Right lobe of liver (tissue), 6 donors: ENCODE data around the gene CPLX1. TPM values are rescaled to one million over a fixed set of nuclear protein-coding genes. Genes with fewer than 3 reads are reported as not detected.

Experiments used
- ATAC-seq, 4 donors: fragments of 200-7000 bp; cut with Tn5 transposase; one replicate each; pipeline ENCODE4 v1.9.1; 2020; ENCODE audit warnings: mild to moderate bottlenecking in 4 of 4, moderate library complexity in 4 of 4
- DNase-seq, 3 donors: peaks; one replicate each; pipeline ENCODE4 v3.0.0-alpha.2; 2020
- H3K27ac ChIP-seq, 3 donors: fragments of 200-600 bp; one replicate each; pipeline ENCODE4 v1.8.0; 2022
- H3K27me3 ChIP-seq, 2 donors: fragments of 200-600 bp; one replicate each; pipeline ENCODE4 v1.8.0; 2022
- H3K36me3 ChIP-seq, 4 donors: fragments of 200-600 bp; sonication (generic) in 1 of 4; one replicate each; pipeline versions ENCODE4 v1.5.1 to v1.8.0; 2017 to 2022; ENCODE audit warnings: control low read depth in 1 of 4
- H3K4me1 ChIP-seq, 4 donors: fragments of 200-600 bp; sonication (generic) in 1 of 4; one replicate each; pipeline versions ENCODE4 v1.5.1 to v1.8.0; 2017 to 2022; ENCODE audit warnings: control low read depth in 1 of 4
- H3K4me3 ChIP-seq, 3 donors: fragments of 200-600 bp; one replicate each; pipeline ENCODE4 v1.8.0; 2022
- H3K9me3 ChIP-seq, 4 donors: fragments of 200-600 bp; sonication (generic) in 1 of 4; one replicate each; pipeline versions ENCODE4 v1.5.1 to v1.8.0; 2017 to 2022; ENCODE audit warnings: control low read depth in 1 of 4
- POLR2A ChIP-seq: fragments of 450-650 bp; IDR thresholded peaks from one replicate; pipeline ENCODE4 v1.6.1; 2017; ENCODE audit warnings: antibody characterized with exemption, mild to moderate bottlenecking
- WGBS: methylation state at CpG from one replicate; pipeline ENCODE4 v1.1.6; 2018; ENCODE audit warnings: low coverage, low lambda C conversion rate; ENCODE audit not compliant: insufficient coverage; ENCODE audit errors: missing lambda C conversion rate; 5-methylcytosine and 5-hydroxymethylcytosine counted together
- intact Hi-C, 2 donors: fragments of 100-400 bp; cut with DNase I; formaldehyde crosslinking; loops; one replicate each; pipeline versions ENCODE4 v1.11.2 to v1.14.1; 2022
- total RNA-seq, 6 experiments: library from RNA; depleted of rRNA in 2 of 6; stranded (reverse); fragments of >200 nt in 2 of 6; fragmentation: NEBNext Ultra II Directional in 3 of 6; extraction: Animal tissue kit (Norgen Biotek cat#: 25700) in 3 of 6; gene quantifications; one replicate each; pipeline versions ENCODE4 v1.1.0 to v1.2.4, GENCODE V29; 2016 to 2023
- TF ChIP-seq, protein P1 (sequence below), 4 donors: fragments of 200-600 bp in 3 of 4; fragments of 450-650 bp in 1 of 4; IDR thresholded peaks; one replicate each; pipeline versions ENCODE4 v1.5.1 to v1.8.0; 2016 to 2022; ENCODE audit warnings: antibody characterized with exemption in 4 of 4, mild to moderate bottlenecking in 2 of 4
- donor health status: DM: no; HTN: yes; CAD: no.
- donor health status: DM: no; HTN: no; CAD: no.
- donor health status: DM: no; HTN: no; CAD: no.
- donor health status: DM: no; HTN: yes; CAD: no.
- donor health status: DM: no; HTN: yes; CAD: no.

Gene CPLX1
- total RNA-seq, 6 experiments from 2014 or later = 0.86 to 3.7 (median 2.4) TPM

DNA sequence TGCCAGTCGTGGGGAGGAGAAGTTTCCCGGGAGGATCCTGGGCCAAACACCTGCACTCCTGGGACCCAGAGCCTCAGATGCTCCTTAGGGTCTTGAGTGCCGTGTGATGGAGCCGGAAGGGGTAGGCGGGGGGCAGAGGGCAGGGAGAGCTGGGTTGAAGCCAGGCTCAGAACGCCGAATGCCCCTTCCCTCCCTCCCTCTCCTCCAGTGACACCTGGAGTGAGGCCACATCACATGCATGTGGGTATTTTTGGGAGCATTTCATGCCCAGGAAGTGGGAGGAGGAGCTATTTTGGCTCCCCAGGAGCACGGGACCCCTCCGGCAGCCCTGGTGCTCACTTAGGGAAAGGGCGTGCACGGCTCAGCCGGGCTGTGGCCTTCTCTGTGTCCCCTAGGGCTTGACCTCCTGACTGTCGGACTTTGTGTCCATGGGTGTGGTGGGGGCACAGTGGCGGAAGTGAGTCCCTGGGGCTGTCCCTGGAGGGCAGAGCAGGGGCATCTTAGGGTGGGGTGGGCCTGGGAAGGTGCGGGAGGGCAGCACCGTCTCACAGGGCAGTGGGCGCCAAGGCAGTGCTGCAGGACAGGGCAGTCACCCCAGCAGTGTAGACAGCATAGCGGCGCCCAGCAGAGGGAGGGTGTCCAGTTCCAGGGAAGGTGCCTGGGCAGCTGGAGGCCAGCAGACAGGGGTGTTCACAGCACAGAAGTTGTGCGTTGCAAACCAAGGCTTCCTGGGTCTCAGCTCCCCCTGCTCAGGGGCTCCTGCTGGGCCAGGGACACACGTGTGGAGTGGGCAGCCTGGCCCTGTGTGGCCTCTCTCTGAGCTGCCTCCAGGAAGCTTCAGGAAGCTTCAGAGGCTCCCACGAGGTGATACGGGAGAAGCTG is 4.9 kb upstream of the CPLX1 start:
- Histone ChIP-seq H3K27ac (no peak overlapping the region), H3K9me3 (no peaks in the 10 kb centered on the region), H3K27me3 (no peaks in the 10 kb centered on the region), H3K36me3 (no peaks in the 10 kb centered on the region), H3K4me3 (no peak overlapping the region), H3K4me1 (no peaks in the 10 kb centered on the region)
- no peak for TF ChIP-seq POLR2A
- TF ChIP-seq, protein P1, sequence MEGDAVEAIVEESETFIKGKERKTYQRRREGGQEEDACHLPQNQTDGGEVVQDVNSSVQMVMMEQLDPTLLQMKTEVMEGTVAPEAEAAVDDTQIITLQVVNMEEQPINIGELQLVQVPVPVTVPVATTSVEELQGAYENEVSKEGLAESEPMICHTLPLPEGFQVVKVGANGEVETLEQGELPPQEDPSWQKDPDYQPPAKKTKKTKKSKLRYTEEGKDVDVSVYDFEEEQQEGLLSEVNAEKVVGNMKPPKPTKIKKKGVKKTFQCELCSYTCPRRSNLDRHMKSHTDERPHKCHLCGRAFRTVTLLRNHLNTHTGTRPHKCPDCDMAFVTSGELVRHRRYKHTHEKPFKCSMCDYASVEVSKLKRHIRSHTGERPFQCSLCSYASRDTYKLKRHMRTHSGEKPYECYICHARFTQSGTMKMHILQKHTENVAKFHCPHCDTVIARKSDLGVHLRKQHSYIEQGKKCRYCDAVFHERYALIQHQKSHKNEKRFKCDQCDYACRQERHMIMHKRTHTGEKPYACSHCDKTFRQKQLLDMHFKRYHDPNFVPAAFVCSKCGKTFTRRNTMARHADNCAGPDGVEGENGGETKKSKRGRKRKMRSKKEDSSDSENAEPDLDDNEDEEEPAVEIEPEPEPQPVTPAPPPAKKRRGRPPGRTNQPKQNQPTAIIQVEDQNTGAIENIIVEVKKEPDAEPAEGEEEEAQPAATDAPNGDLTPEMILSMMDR (IDR thresholded peaks at IDR 0.05) = no peak
- DNase-seq (peak in 1 of 3 donors; percentile 48), ATAC-seq (no peak)
- intact Hi-C loops = no loop called here
- 51% methylated on average over 4 of the region's 23 CpGs for WGBS

DNA sequence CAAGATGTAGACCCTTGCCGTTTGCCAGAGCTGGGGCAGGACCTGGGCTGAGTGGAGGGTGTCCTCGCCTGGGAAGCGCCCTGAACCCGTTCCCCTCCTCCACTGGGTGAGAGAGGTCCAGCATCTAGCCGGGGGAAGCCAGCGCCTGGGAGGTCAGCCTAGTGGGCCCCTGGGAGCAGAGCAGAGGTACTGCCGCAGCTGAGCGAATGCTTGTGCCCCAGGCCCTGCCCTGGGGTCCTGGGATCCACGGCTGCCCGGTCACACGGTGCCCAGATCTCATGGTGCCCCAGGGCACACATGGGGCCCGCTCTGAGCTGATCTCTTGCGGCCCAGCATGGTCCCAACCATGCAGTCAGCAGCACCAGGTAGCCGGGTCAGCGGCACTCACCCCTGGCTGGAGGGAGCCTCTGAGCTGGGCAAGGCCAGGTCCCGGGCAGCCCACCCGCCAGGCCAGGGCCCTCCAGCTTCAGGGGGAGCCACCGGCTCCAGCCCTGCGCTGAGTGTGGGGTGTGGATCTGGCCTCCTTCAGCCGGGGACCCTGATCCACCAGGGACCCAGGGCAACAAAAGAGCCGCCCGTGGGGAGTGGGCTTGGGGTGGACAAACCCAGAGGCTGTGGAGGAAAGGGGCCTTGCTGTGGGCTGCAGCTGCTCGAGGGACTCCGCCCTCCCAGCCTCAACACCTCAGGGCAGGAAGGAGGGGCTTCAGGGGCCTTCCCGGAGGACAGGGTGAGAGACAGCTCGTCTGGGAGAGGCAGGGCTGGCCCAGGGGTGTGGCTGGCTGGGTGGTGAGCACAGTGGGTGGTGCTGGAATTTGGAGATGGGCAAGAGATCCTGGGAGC is 4.1 kb upstream of the CPLX1 start:
- peak in 1 of 3 donors; percentile 51 for DNase-seq
- Histone ChIP-seq H3K4me3 (no peak overlapping the region), H3K27ac (no peak overlapping the region), H3K4me1 (no peaks in the 10 kb centered on the region), H3K36me3 (no peaks in the 10 kb centered on the region), H3K9me3 (no peaks in the 10 kb centered on the region), H3K27me3 (no peaks in the 10 kb centered on the region)
- no peak for ATAC-seq
- TF ChIP-seq, protein P1 (IDR thresholded peaks at IDR 0.05) = no peak
- no peak for TF ChIP-seq POLR2A
- 44% methylated on average over 1 of the region's 26 CpGs for WGBS
- intact Hi-C loops = no loop called here

DNA sequence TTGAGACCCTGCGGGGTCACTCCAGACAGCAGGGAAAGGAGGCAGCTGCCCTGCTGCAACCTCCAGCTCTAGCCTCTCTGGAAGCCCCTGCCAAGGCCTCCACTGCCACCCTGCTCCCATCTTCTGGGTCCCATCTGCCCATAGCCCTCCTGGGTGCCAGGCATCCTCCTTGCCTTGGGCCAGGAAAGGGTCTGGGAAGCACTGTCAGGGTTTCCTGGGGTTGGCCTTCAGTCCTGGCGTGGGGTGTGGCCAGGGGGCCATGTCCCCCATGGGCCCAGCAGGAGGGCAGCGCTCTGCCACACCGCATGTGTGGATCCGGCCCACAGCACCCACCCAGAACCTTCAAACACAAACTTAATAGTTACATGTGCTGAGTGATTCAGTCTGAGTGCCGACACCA is 3.4 kb upstream of the CPLX1 start:
- Histone ChIP-seq H3K4me1 (no peaks in the 10 kb centered on the region), H3K27ac (no peak overlapping the region), H3K4me3 (no peak overlapping the region), H3K27me3 (no peaks in the 10 kb centered on the region), H3K36me3 (no peaks in the 10 kb centered on the region), H3K9me3 (no peaks in the 10 kb centered on the region)
- DNase-seq (peak in 1 of 3 donors; percentile 37), ATAC-seq (no peak)
- no peak for TF ChIP-seq POLR2A
- TF ChIP-seq, protein P1 (IDR thresholded peaks at IDR 0.05) = no peak
- 80% methylated on average over 2 of the region's 6 CpGs for WGBS
- intact Hi-C loops = no loop called here

DNA sequence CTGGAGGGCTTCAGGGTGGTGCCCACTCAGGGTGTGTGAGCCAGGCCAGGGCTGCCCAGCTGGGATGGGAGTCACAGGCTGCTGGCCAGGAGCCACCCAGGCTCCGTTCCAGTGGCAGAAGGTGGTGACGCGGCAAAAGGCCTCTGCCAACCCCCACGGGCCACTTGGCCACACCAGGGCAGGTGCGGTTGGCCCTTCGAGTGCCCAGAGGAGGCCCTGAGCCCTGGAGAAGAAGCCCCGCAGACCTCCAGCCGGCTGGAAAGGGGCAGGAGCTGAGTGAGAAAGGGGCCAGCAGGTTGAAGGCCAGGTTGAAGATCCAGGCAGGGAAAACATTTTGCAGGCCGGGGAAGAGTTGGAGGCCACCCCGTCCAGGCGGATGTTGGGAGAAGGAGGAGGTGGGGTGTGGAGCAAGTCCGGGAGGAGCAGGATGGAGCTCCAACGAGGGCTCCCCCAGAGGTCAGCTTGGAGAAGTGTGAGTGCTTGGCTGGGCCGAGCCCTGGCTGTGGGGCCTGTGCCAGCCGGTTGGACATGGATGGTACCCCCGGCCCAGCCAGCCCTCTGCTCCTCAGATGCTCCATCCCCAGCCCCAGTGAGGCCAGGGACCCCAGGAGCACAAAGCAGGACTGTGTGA is 2.8 kb upstream of the CPLX1 start:
- ATAC-seq = peak; percentile 51 to 82 (median 64)
- Histone ChIP-seq H3K27ac (no peak overlapping the region), H3K4me3 (no peak overlapping the region), H3K4me1 (no peaks in the 10 kb centered on the region), H3K9me3 (no peaks in the 10 kb centered on the region), H3K27me3 (no peaks in the 10 kb centered on the region), H3K36me3 (no peaks in the 10 kb centered on the region)
- no peak for TF ChIP-seq POLR2A
- TF ChIP-seq, protein P1 (IDR thresholded peaks at IDR 0.05) = no peak
- DNase-seq = peak; percentile 66 to 70 (median 67)
- intact Hi-C loops = no loop called here
- 0% methylated on average over 1 of the region's 16 CpGs for WGBS
